ENCODE measurements around the gene LRP8.

The LRP8 gene

GRCh38 chr1:53326088-53326597 lies 1.7 kb downstream of the LRP8 start:
- H3K9me3 ChIP-seq (ENCODE audit: control insufficient read depth, low read length): no peaks in the 10 kb centered on the region
- H3K4me3 ChIP-seq (ENCODE audit: low read length): peak overlapping the region; percentile 88
- peak overlapping the region; percentile 75 for H3K9ac ChIP-seq (ENCODE audit: low read length)
- H3K27me3 ChIP-seq (replicated peaks; ENCODE audit: control insufficient read depth, insufficient read depth, low read length): no peaks in the 10 kb centered on the region
- H3K4me1 ChIP-seq (ENCODE audit: control insufficient read depth, insufficient read depth, low read length): peaks cover 22% of the 10 kb centered on the region
- DNase-seq (ENCODE audit: low read depth): peak; percentile 92
- no peaks in the 10 kb centered on the region for H3K36me3 ChIP-seq (ENCODE audit: control insufficient read depth, insufficient read depth, low read length, severe bottlenecking)

DNA sequence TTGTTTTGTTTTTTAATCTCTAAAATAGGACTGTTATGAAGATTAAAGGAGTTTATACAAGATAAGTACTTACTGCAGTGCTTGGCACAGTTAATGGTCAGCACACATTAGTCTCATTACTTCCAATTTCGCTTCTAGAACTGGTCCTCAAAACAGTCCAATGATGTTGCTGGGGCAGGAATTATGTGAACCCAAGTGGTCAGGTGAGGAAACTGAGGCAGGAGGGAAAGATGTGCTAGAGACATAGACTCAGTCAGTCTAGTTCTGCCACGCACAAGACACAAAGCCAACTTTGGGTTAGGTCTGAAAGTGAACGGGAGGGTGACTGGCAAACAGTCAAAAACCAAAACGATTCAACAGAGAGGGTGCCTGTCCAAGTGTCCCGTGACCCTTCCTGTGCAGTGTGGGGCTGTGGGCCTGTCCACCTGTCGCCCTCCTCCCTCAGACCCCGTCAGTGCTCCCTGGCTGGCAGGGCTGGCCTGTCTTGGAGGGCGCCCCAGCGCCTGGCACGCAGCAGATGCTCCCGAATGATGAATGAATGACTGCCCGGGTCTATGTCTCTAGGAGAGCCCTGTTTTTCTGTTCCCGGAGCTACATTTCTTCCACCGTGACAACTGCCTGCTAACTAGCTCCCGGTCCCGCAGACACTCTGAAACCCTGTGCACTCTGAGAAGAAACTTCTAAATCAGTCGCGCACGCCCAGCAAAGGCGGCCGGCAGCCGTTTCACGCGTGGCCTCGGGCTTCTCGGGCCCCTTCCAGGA lies 2.4 kb downstream of the LRP8 start:
- no peak for DNase-seq (ENCODE audit: low read depth)
- Histone ChIP-seq H3K27me3 (replicated peaks; ENCODE audit: control insufficient read depth, insufficient read depth, low read length) (no peaks in the 10 kb centered on the region), H3K4me3 (ENCODE audit: low read length) (peak overlapping the region; percentile 88), H3K36me3 (ENCODE audit: control insufficient read depth, insufficient read depth, low read length, severe bottlenecking) (no peaks in the 10 kb centered on the region), H3K9me3 (ENCODE audit: control insufficient read depth, low read length) (no peaks in the 10 kb centered on the region), H3K4me1 (ENCODE audit: control insufficient read depth, insufficient read depth, low read length) (peaks cover 22% of the 10 kb centered on the region), H3K9ac (ENCODE audit: low read length) (peak overlapping the region; percentile 75)

DNA sequence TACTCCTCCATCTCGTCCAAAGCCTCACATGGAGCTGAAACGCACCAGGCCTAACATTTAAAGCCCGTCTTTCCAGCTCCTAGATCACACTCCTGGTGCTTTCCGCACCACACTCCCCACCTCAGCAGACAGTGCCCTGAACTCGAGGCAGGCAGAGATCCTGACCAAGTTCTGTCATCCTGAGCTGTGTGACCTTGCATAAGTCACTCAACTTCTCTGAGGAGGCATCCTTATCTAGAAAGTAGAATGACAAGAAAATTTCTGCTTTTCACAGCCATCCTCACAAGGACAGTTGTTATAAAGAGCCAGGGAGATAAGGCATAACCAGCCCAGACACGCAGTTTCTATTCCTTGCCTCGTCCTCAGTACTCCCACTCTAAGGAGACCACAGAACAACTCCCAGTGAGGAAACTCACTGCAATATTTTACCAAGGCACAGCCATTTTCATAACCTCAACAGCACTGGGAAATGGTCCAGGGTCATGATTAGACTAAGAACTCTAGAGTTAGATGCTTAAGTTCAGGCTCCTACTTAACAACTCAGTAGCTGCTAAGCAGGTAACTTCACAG lies 3.1 kb downstream of the LRP8 start:
- DNase-seq (ENCODE audit: low read depth): no peak

GRCh38 chr1:53324321-53324720 lies 3.5 kb downstream of the LRP8 start:
- no peak overlapping the region for H3K9ac ChIP-seq (ENCODE audit: low read length)
- no peaks in the 10 kb centered on the region for H3K9me3 ChIP-seq (ENCODE audit: control insufficient read depth, low read length)
- no peaks in the 10 kb centered on the region for H3K27me3 ChIP-seq (replicated peaks; ENCODE audit: control insufficient read depth, insufficient read depth, low read length)
- peaks cover 22% of the 10 kb centered on the region for H3K4me1 ChIP-seq (ENCODE audit: control insufficient read depth, insufficient read depth, low read length)
- H3K36me3 ChIP-seq (ENCODE audit: control insufficient read depth, insufficient read depth, low read length, severe bottlenecking): no peaks in the 10 kb centered on the region
- H3K4me3 ChIP-seq (ENCODE audit: low read length): no peak overlapping the region
- DNase-seq (ENCODE audit: low read depth): no peak

More for the DNA sequence above, 3.1 kb downstream of the LRP8 start:
- Histone ChIP-seq H3K4me3 (ENCODE audit: low read length) (no peak overlapping the region), H3K9me3 (ENCODE audit: control insufficient read depth, low read length) (no peaks in the 10 kb centered on the region), H3K9ac (ENCODE audit: low read length) (no peak overlapping the region), H3K4me1 (ENCODE audit: control insufficient read depth, insufficient read depth, low read length) (peaks cover 22% of the 10 kb centered on the region), H3K36me3 (ENCODE audit: control insufficient read depth, insufficient read depth, low read length, severe bottlenecking) (no peaks in the 10 kb centered on the region), H3K27me3 (replicated peaks; ENCODE audit: control insufficient read depth, insufficient read depth, low read length) (no peaks in the 10 kb centered on the region)

DNA sequence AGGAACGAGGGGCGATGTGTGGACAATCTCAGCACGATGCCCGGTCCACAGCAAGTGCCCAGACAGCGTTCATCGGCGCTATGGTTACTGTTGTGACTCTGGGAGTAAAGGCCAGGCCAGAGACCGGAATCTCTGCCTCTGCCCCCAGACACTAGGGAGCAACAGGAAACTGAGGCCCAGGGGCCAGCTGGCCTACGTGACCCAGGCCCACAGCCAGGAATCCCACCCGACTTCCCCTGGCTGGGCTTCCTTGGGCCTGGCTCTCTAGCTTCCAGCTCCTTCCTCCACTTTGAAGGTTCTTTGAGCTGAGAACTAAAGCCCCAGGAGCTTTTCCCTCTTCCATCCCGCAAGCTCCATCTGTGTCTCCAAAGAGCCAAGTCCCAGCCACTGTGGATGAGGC lies 4.6 kb downstream of the LRP8 start:
- Histone ChIP-seq H3K36me3 (ENCODE audit: control insufficient read depth, insufficient read depth, low read length, severe bottlenecking) (no peaks in the 10 kb centered on the region), H3K9ac (ENCODE audit: low read length) (no peak overlapping the region), H3K9me3 (ENCODE audit: control insufficient read depth, low read length) (no peaks in the 10 kb centered on the region), H3K4me3 (ENCODE audit: low read length) (no peak overlapping the region), H3K4me1 (ENCODE audit: control insufficient read depth, insufficient read depth, low read length) (peaks cover 22% of the 10 kb centered on the region), H3K27me3 (replicated peaks; ENCODE audit: control insufficient read depth, insufficient read depth, low read length) (no peaks in the 10 kb centered on the region)
- DNase-seq (ENCODE audit: low read depth): no peak

- H3K27me3 ChIP-seq (replicated peaks; ENCODE audit: control insufficient read depth, insufficient read depth, low read length): no peaks in the 10 kb centered on the region
- H3K4me1 ChIP-seq (ENCODE audit: control insufficient read depth, insufficient read depth, low read length): peaks cover 20% of the 10 kb centered on the region
- no peaks in the 10 kb centered on the region for H3K36me3 ChIP-seq (ENCODE audit: control insufficient read depth, insufficient read depth, low read length, severe bottlenecking)
- H3K9ac ChIP-seq (ENCODE audit: low read length): no peak overlapping the region
- H3K4me3 ChIP-seq (ENCODE audit: low read length): no peak overlapping the region
- no peaks in the 10 kb centered on the region for H3K9me3 ChIP-seq (ENCODE audit: control insufficient read depth, low read length)
- no peak for DNase-seq (ENCODE audit: low read depth)
These were observed 5.9 kb downstream of the LRP8 start for GRCh38 chr1:53321776-53322602.

DNA sequence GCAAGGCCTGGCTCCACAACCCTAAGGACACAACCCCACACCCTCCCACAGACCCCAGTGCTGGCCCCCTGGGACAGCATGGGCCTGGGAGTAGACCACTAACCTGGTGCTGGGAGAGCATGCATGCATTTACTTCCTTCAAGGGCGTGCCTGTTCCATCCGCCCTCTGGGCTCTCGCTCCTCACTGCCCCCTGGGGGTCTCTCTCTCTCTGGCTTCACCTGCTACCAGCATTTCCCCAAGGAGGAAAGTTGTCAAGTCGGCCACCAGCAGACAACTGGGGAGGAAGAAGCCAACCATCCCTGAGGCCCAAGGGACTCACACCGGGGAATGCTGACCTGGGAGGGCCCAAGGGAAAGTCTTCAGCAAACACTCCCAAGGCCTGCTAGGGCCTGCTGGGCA lies 6.5 kb downstream of the LRP8 start:
- Histone ChIP-seq H3K27me3 (replicated peaks; ENCODE audit: control insufficient read depth, insufficient read depth, low read length) (no peaks in the 10 kb centered on the region), H3K4me1 (ENCODE audit: control insufficient read depth, insufficient read depth, low read length) (peaks cover 14% of the 10 kb centered on the region), H3K9me3 (ENCODE audit: control insufficient read depth, low read length) (no peaks in the 10 kb centered on the region), H3K36me3 (ENCODE audit: control insufficient read depth, insufficient read depth, low read length, severe bottlenecking) (no peaks in the 10 kb centered on the region), H3K9ac (ENCODE audit: low read length) (no peak overlapping the region), H3K4me3 (ENCODE audit: low read length) (no peak overlapping the region)
- no peak for DNase-seq (ENCODE audit: low read depth)

- no peaks in the 10 kb centered on the region for H3K9me3 ChIP-seq (ENCODE audit: control insufficient read depth, low read length)
- H3K4me1 ChIP-seq (ENCODE audit: control insufficient read depth, insufficient read depth, low read length): peaks cover 9% of the 10 kb centered on the region
- no peak overlapping the region for H3K4me3 ChIP-seq (ENCODE audit: low read length)
- H3K9ac ChIP-seq (ENCODE audit: low read length): no peak overlapping the region
- no peaks in the 10 kb centered on the region for H3K27me3 ChIP-seq (replicated peaks; ENCODE audit: control insufficient read depth, insufficient read depth, low read length)
- no peaks in the 10 kb centered on the region for H3K36me3 ChIP-seq (ENCODE audit: control insufficient read depth, insufficient read depth, low read length, severe bottlenecking)
- DNase-seq (ENCODE audit: low read depth): no peak
These were observed 7.2 kb downstream of the LRP8 start for GRCh38 chr1:53320646-53321045.

- Histone ChIP-seq H3K4me1 (ENCODE audit: control insufficient read depth, insufficient read depth, low read length) (no peaks in the 10 kb centered on the region), H3K4me3 (ENCODE audit: low read length) (no peak overlapping the region), H3K9me3 (ENCODE audit: control insufficient read depth, low read length) (no peaks in the 10 kb centered on the region), H3K9ac (ENCODE audit: low read length) (no peak overlapping the region), H3K27me3 (replicated peaks; ENCODE audit: control insufficient read depth, insufficient read depth, low read length) (no peaks in the 10 kb centered on the region), H3K36me3 (ENCODE audit: control insufficient read depth, insufficient read depth, low read length, severe bottlenecking) (no peaks in the 10 kb centered on the region)
- DNase-seq (ENCODE audit: low read depth): no peak
These were observed 8.4 kb downstream of the LRP8 start for GRCh38 chr1:53319296-53320101.

- H3K9me3 ChIP-seq (ENCODE audit: control insufficient read depth, low read length): no peaks in the 10 kb centered on the region
- DNase-seq (ENCODE audit: low read depth): no peak
- H3K4me1 ChIP-seq (ENCODE audit: control insufficient read depth, insufficient read depth, low read length): no peaks in the 10 kb centered on the region
- H3K4me3 ChIP-seq (ENCODE audit: low read length): no peak overlapping the region
- H3K36me3 ChIP-seq (ENCODE audit: control insufficient read depth, insufficient read depth, low read length, severe bottlenecking): no peaks in the 10 kb centered on the region
- no peak overlapping the region for H3K9ac ChIP-seq (ENCODE audit: low read length)
- no peaks in the 10 kb centered on the region for H3K27me3 ChIP-seq (replicated peaks; ENCODE audit: control insufficient read depth, insufficient read depth, low read length)
These were observed 10.0 kb downstream of the LRP8 start for GRCh38 chr1:53317646-53318539.

Measured in adipocyte (in vitro differentiated cells).